Chondrocyte (in vitro differentiated cells): ENCODE measurements around the gene BRF1. TPM values are rescaled to one million over a fixed set of nuclear protein-coding genes. Genes with fewer than 3 reads are reported as not detected.

ENCODE experiments used
- DNase-seq: peaks from one replicate; pipeline ENCODE4 v3.0.0; 2021; ENCODE audit warnings: mixed read lengths, low spot score
- H3K27ac Mint-ChIP-seq: one replicate; pipeline ENCODE4 v1.8.0; 2021; ENCODE audit warnings: mild to moderate bottlenecking, moderate library complexity, mixed read lengths; ENCODE audit not compliant: unreplicated experiment
- H3K27me3 Mint-ChIP-seq: 2 replicates; pipeline ENCODE4 v1.8.0; 2021; ENCODE audit warnings: low read depth, mixed read lengths
- H3K36me3 Mint-ChIP-seq: 2 replicates; pipeline ENCODE4 v1.8.0; 2021; ENCODE audit warnings: low read depth, mixed read lengths
- H3K4me1 Mint-ChIP-seq: 2 replicates; pipeline ENCODE4 v1.8.0; 2021; ENCODE audit warnings: low read depth, mild to moderate bottlenecking, mixed read lengths
- H3K4me3 Mint-ChIP-seq: one replicate; pipeline ENCODE4 v1.8.0; 2021; ENCODE audit warnings: mild to moderate bottlenecking, moderate library complexity, mixed read lengths; ENCODE audit not compliant: unreplicated experiment
- H3K9me3 Mint-ChIP-seq: 2 replicates; pipeline ENCODE4 v1.8.0; 2021; ENCODE audit warnings: low read depth, mixed read lengths
- total RNA-seq: library from RNA; stranded (reverse); gene quantifications from 3 replicates; pipeline ENCODE4 v1.2.1, GENCODE V29; 2021
- TF ChIP-seq, protein P1 (sequence below): fragments of 200-600 bp; sonication (generic); IDR thresholded peaks from 2 replicates; pipeline ENCODE4 v1.5.0; 2021; ENCODE audit warnings: antibody characterized with exemption, mild to moderate bottlenecking, moderate library complexity

Gene BRF1
- total RNA-seq, 1 donor from 2014 or later, result 26.1 TPM

DNA sequence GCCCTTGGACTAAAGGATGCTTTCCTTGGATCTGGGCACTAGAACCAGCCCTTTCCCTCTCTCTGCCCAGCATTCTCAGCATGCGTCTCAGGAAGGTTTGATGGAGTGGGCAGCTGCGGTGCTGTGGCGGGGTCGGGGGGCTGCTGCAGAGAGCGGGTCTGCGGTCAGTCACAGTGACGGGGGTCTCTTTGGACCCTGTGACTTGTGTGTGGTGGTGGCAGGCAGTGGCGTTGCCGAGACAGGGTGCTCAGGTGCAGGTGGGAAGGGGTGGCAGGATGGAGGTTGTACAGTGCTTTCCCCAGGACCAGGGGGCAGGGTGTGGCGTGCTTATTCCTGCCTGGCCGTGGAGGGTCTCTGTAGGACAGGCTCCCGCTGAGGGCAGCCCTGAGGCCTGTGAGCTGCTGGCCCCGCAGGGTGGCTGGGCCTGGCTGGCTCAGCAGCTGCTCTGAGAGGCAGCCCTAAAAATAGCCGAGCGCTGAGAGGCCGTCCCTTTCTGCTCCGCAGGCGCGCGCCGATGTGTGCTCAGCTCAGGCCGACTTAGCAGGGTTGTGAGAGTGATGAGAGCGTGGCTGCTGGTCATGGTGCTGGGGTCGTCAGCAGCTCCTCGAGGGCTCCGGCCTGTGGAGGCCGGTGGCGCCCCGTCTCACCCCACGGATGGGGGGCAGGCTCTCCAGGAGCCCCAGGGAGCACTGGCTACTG is 23.4 kb upstream of the BRF1 start:
- TF ChIP-seq, protein P1, sequence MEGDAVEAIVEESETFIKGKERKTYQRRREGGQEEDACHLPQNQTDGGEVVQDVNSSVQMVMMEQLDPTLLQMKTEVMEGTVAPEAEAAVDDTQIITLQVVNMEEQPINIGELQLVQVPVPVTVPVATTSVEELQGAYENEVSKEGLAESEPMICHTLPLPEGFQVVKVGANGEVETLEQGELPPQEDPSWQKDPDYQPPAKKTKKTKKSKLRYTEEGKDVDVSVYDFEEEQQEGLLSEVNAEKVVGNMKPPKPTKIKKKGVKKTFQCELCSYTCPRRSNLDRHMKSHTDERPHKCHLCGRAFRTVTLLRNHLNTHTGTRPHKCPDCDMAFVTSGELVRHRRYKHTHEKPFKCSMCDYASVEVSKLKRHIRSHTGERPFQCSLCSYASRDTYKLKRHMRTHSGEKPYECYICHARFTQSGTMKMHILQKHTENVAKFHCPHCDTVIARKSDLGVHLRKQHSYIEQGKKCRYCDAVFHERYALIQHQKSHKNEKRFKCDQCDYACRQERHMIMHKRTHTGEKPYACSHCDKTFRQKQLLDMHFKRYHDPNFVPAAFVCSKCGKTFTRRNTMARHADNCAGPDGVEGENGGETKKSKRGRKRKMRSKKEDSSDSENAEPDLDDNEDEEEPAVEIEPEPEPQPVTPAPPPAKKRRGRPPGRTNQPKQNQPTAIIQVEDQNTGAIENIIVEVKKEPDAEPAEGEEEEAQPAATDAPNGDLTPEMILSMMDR, result no peak

GRCh38 chr14:105323663-105324062 is 22.9 kb upstream of the BRF1 start:
- peaks cover 4% of the 10 kb centered on the region for H3K36me3 Mint-ChIP-seq
- TF ChIP-seq, protein P1, result no peak

More for the DNA sequence above, 23.4 kb upstream of the BRF1 start:
- Mint-ChIP-seq H3K27me3 (no peaks in the 10 kb centered on the region), H3K36me3 (peaks cover 4% of the 10 kb centered on the region), H3K4me3 (no peak overlapping the region), H3K4me1 (peaks cover 30% of the 10 kb centered on the region), H3K9me3 (no peaks in the 10 kb centered on the region), H3K27ac (peak overlapping the region; percentile 36)
- DNase-seq, result no peak

GRCh38 chr14:105322791-105323556 is 22.2 kb upstream of the BRF1 start:
- Mint-ChIP-seq H3K36me3 (peaks cover 4% of the 10 kb centered on the region), H3K27ac (peak overlapping the region; percentile 12)

More at GRCh38 chr14:105323663-105324062, 22.9 kb upstream of the BRF1 start:
- peaks cover 24% of the 10 kb centered on the region for H3K4me1 Mint-ChIP-seq
- H3K27me3 Mint-ChIP-seq, result no peaks in the 10 kb centered on the region
- no peak for DNase-seq
- no peaks in the 10 kb centered on the region for H3K9me3 Mint-ChIP-seq
- H3K27ac Mint-ChIP-seq, result no peak overlapping the region
- no peak overlapping the region for H3K4me3 Mint-ChIP-seq

GRCh38 chr14:105317546-105317945 is 16.7 kb upstream of the BRF1 start:
- H3K4me1 Mint-ChIP-seq, result peaks cover 34% of the 10 kb centered on the region
- no peak for DNase-seq
- H3K27ac Mint-ChIP-seq, result peak overlapping the region; percentile 47
- TF ChIP-seq, protein P1, result no peak
- H3K4me3 Mint-ChIP-seq, result no peak overlapping the region
- no peaks in the 10 kb centered on the region for H3K27me3 Mint-ChIP-seq
- no peaks in the 10 kb centered on the region for H3K9me3 Mint-ChIP-seq
- peaks cover 1% of the 10 kb centered on the region for H3K36me3 Mint-ChIP-seq

More at GRCh38 chr14:105322791-105323556, 22.2 kb upstream of the BRF1 start:
- Mint-ChIP-seq H3K27me3 (no peaks in the 10 kb centered on the region), H3K4me1 (peaks cover 22% of the 10 kb centered on the region), H3K4me3 (no peak overlapping the region), H3K9me3 (no peaks in the 10 kb centered on the region)
- DNase-seq, result no peak
- TF ChIP-seq, protein P1, result no peak

- no peaks in the 10 kb centered on the region for H3K36me3 Mint-ChIP-seq
- H3K9me3 Mint-ChIP-seq, result no peaks in the 10 kb centered on the region
- peak overlapping the region; percentile 28 for H3K4me3 Mint-ChIP-seq
- TF ChIP-seq, protein P1, result no peak
- H3K27ac Mint-ChIP-seq, result peak overlapping the region; percentile 17
- peaks cover 33% of the 10 kb centered on the region for H3K4me1 Mint-ChIP-seq
- DNase-seq, result no peak
- no peaks in the 10 kb centered on the region for H3K27me3 Mint-ChIP-seq
Measured at GRCh38 chr14:105316968-105317510, 16.2 kb upstream of the BRF1 start.
